Measurements from ENCODE around the gene TMEM80.
A peak's percentile ranks its signal among the peaks of the same experiment; 100 is the strongest.
"Not testable (repeated sequence)": the region's sequence is repeated elsewhere in the genome, so short reads cannot be mapped to it uniquely, and the experiment has no call there.

TMEM80 gene

DNA sequence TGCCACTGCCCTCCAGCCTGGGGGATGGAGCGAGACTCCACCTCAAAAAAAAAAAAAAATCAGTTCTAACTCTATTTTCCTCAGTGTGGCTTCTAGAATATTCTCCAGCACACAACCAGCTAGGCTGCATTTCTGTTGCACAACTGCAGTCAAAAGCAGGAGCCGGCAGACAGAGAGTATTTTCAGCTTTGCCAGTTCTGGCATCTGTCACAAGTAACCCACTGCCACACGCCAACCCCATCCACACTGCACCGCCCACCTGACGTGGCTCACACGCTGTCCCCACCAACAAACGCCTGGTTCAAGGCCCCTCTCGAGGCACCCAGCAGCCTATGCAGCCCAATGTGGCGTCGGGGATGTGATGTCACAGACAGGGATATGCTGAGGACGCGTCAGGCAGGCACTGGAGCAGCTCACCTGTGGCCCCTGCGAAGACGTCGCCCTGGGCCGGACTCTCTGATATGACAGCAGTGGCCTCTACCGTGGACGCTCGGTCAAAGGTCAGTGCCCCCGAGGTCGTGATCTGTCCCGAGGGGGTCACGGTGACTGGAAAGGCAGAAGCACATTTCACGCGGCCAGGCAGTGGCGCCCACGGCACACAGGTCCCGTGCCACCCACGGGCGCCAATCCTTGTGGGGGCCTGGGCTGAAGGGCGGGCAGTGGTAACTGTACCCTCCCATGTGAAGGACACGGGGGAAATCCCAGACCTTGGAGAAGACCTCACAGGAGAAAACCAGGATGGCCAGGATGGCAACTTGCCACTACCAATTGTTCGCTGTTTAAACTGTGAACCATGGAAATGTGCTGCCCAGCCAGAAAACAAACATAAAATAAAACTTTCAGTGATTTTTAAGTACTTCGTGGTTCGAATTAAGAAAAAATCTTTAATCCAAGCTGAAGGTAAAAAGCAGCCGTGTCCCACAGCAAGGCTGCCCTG, 16.1 kb upstream of the TMEM80 start:
- no peak for DNase-seq (ENCODE audit: low read depth)

DNA sequence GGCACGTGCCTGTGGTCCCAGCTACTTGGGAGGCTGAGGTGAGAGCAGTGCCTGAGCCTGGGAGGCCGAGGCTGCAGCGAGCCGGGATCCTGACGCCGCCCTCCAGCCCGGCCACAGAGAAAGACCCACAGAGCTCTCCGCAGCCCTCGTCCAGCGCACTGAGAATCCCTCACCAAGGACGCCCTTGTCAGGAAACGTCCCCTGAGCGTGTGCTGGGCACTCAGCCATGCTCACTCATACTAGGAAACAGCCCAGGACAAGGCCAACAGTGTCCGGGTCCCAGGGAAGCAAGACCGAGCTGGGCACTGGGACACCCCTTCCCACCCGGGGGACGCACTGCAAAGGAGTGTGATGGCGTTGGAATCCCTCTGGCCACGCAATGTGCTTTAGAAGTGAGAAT, 15.1 kb upstream of the TMEM80 start:
- no peak for DNase-seq (ENCODE audit: low read depth)

DNA sequence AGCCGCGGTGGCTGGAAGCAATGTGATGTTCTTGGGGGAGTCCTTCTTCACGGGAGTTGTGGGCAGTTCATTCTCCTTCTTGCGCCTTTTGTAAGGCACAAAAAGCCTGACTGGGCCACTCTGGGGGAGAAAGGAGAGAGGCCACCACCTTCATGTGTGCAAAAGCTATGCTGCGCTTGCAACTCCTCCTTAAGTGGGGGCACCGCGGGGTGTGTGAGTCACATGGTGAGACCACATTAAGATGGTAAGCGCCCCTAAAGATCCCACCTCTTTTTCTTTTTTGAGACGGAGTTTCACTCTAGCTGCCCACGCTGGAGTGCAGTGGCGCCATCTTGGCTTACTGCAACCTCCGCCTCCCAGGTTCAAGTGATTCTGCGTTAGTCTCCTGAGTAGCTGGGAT, 14.6 kb upstream of the TMEM80 start:
- no peak for DNase-seq (ENCODE audit: low read depth)

DNA sequence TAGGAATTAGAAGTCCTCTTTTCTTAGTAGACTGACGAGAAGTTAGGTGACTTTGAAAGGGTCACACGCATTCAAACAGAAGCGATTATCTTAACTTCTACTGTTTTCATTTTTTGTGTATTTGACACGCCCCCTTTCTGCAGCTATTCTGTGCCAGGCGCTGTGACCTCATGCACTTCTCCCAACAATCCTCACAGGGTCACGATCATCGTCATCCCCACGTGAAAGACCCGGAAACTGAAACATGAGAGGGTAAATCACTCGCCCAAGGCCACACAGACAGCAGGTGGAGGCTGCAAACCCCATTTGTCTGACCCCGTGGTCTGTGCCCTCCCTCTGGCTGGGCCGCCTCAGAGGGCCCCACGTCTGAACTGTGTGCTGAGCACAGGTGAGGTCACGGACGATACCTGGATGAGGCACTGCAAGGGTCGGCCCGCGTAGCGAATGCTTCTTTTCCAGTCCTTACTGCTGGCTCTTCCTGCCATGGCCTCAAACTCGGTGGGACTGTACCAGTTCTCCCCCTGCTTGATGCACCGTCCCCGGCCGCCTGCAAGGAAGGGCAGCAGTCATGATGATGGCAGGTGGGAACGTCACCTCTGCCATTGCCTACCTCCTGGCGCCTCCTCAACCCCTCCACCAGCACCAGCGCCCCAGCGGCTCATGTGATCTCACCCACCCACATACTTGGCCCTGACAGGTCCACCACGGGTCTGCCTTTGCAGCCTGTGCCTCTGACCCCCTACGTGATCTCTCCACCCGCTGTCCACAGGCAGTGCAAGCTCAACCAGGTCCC, 9.0 kb upstream of the TMEM80 start:
- no peak for DNase-seq (ENCODE audit: low read depth)

DNA sequence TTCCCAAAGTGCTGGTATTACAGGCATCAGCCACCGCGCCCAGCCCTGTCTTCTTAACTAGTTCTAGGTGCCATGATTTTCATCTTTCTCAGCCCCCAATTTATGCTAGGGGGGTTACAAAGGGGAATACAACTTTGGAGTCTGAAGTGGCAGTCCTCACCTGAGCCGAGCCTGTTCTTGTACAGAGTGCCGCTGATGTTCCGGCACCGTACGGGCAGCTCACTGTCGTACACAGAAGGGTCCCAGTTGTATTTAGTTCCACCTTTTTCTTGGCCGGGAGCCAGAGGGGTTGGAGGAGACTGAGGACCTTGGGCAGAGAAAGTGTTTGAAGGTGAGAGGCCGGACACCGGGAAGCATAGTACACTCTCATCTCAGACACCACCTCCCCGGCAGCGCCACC, 7.9 kb upstream of the TMEM80 start:
- DNase-seq (ENCODE audit: low read depth): no peak

DNA sequence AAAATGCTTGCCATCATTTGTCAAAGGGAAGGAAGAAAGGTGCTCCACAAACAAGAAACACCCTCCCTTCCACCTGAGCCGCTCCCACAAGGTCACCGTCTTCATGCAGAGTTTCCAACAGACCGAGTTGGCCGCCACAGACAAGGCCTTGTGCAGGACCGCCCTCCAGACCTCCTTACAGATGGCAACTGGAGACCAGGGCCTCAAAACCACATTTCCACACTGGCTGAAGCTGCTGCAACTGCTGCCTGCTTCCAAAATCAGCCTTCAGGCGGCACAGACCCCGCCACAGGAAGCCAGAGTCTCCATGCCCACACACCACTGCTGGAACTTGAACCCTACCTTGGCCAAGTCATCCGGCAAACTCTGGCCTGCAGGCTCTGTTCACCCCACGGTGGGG, 6.9 kb upstream of the TMEM80 start:
- no peak for DNase-seq (ENCODE audit: low read depth)

DNA sequence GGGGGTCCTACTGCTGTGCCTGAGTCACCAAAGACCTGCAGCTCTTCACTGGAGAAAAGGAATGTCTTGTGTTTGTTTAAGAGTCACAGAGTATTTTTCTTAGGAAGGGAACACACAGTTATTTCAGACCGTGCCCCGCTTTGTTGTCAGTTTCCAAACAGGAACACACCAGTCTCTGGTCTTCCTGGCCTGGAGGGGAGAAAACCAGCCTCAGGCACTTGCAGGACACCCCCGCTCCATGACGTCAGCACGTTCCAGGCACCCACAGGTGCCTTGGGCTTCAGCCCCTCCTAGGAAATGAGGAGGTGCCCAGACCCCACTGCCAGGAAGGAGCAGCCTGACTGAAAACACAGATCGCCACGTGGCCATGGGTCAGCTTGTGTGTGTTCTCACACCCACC, 6.0 kb upstream of the TMEM80 start:
- no peak for DNase-seq (ENCODE audit: low read depth)

DNA sequence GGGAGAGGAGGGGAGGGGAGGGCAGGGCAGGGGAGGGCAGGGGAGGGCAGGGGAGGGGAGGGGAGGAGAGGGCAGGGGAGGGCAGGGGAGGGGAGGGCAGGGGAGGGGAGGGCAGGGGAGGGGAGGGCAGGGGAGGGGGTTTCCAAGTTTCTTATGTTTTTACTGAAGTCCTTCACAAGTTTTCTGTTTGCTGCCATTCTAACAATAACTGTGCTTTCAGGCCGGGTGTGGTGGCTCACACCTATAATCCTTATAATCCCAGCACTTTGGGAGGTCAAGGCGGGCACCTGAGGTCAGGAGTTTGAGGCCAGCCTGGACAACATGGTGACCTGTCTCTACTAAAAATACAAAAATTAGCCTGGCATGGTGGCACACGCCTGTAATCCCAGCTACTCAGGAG, 5.4 kb upstream of the TMEM80 start:
- not testable (repeated sequence) for DNase-seq (ENCODE audit: low read depth)

DNA sequence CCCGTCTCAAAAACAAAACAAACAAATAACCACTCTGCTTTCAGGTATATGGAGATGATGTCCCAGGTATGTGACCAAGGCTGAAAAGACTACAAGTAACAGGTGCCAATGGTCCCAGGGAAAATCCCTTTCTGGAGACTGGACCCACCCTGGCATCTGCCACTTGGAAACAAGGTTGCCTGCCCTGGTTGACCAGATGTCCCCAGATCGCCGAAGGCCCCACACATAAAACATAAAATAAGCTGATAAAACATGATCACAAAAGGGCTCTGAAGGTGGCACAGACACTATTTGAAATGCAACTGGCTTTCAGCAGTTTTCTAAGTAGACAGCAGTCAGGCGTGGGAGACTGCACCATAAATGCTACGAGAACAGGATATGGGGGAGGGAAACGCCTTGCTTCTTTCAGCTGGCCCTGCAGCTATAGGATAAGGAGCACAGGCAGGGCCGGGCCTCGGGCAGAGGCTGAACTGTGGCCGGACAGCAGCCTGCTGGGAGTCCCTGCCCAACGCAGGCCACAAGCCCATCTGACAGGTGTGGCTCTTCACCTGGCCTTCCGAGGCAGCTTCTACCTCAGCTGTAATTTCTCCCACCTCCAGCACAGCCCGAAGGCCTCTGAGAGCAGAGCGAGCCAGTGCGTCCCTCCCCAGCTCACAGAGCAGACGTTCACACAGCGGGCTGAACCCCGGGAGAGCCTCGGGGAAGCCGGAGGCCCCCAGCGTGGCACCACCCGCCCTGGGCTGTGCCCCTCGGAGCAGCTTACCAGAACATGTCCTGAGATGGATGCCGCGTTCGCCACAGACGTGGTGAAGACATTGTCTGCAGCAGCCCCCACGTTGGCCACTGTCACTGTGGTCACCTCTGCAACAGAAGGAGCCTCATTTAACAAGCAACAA, 4.6 kb upstream of the TMEM80 start:
- DNase-seq (ENCODE audit: low read depth): no peak

DNA sequence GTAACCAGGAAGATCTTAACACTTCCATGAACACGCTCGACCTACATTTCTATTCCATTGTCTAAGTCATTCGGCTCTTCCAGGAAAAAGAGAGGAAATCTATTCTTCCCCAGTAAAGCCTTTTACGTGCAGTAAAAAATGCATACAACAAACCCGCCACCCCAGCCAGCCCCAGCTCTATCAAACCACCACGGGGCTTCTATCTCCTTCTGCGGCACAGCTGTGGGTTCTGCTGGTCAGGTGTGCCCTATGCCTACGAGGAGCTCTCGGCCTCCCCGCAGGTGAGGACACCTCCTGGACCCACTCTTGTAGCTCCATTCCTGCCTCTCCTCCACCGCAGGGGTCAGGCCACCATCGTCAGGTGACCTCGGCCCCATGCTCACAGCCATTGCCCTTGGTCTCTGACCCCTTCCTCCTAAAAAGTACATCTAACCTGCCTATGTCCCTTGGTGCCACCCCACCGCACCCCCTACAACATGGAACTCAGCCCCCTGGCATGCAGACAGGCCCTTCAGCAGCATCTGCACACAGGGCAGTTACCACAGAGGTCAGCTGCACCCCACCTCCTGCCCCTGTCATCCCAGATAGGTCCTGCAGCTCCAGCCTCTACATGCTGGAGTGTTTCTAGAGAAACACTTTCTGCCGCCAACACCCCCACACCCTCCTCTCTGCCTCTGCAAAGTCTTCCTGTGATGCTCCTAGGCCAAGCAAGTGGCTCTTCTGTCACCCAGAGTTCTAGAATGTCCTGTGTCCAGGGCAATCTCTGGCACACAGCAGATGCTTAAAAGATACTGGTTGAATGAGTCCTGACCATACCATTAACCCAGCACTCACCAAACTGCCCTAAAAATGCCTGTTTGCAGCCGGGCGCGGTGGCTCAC, 3.7 kb upstream of the TMEM80 start:
- no peak for DNase-seq (ENCODE audit: low read depth)

DNA sequence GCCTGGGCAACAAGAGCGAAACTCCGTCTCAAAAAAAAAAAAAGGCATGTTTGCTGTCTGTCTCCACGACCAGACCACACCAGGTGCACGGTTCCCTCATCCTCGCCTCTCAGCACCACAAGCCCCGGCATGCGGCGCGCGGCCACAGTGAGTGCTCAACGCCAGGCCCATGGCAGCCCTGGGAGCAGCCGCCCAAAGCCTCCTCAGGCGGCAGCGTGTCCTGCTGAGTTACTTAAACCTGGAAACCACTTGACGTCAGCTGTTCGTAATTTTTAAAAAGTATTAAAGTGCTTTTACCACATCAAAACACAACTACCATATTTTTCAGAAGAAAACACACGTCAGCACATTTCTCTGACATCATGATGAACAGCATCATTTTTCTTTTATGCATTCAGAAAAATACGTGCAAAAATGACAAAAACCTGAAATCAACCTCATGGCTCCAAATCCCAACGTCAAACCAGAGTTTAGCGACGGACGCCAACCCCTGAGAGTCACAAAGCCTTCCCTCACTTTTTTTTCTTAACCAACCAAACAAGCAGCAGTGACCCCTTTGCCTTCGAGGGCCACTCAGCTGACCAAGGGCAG, 2.7 kb upstream of the TMEM80 start:
- DNase-seq (ENCODE audit: low read depth): no peak

DNA sequence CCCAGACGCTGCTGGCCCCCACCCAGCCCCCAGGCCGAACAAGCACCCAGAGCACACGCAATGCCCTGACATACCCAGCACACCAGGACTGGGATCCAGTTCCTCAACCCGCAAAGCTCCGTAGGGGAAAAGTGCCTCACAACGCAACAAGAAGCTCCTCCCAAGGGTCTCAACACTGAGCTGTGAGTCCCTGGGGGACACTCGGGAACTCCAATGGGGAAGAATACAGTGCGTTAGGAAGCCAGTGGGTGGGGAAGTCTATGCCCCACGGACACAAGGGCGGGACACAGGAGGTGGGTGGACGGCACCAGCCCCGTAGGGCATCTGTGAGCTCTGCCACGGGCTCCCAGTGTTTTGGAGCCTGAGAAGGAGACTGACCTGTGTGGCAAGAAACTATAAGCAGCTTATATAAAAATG, 2.2 kb upstream of the TMEM80 start:
- no peak for DNase-seq (ENCODE audit: low read depth)

DNA sequence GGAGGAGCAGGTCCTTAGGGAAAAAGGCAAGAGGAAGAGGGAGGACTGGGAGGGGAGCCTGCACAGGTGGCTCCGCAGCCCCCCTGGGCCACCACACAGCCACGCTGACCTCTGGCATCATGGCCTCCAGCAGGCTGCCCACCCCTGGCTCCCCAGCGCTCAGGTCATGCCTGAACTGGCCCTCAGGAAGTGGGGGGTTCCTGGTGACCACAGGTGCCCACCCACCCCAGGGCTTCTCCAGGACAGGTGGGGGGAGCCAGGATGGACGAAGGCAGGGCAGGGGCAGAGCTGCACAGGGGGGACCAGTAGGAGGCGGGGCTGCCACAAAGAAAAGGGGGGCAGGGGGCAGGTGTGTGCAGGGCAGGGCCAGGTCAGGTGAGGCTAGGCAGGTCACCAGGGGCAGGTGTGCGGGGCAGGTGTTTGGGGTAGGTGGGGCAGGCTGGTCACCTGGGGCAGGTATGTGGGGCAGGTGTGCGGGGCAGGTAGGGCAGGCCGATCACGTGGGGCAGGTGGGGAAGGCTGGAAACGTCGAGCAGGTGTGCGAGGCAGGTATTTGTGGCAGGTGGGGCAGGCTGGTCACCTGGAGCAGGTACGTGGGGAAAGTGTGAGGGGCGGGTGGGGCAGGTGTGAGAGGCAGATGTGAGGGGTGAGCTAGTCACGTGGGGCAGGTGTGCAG, 1.6 kb upstream of the TMEM80 start:
- no peak for DNase-seq (ENCODE audit: low read depth)

DNA sequence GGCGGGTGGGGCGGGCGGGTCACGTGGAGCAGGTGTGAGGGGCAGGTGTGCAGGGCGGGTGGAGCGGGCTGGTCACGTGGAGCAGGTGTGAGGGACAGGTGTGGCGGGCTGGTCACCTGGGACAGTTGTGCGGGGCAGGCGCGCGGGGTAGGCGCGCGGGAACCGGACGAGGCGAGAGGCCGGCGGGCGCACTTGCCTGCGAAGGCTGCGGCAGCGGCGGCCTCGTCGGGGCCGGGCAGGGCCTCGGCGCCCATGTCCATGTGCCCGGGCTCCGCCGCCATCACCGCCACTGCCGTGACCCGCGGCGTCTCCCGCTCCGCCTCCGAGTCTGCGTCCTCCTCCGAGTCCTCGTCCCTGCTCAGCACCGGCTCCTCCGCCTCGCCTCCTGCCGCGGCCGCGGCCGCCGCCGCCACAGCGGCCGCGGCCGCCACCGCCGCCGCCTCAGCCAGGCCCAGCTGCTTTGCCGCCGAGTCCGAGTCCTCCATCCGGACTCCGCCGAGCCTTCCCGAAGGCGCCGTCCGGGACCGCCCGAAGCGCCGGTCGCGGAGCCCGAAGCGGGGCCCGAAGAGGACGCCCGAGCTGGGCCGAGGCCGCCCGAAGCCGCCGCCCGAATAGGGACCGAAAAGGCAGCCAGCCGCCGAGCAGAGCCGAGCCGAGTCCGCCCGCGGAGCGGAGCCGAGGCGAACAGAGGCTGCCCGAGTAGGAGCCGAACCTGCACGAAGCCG, 891 bp upstream of the TMEM80 start, which contains the start of gene DEAF1:
Gene DEAF1 (minus strand): TSS at position 660 of the 725 bp plus-strand sequence. CDS start 175 bp downstream, at position 485.
- peak; percentile 91 for DNase-seq (ENCODE audit: low read depth)

DNA sequence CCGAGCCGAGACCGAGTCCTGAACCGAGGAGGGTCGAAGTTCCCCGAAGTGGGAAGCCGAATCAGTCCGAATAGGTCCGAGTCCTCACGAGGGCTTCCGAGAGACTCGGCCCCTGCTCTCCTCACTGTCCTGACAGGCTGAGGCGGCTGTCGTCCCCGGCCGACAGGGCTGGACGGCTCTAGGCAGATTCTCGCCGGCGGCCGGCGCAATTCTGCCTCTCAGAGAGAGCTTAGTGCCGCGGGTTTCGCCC, 403 bp upstream of the TMEM80 start:
- DNase-seq (ENCODE audit: low read depth): no peak

DNA sequence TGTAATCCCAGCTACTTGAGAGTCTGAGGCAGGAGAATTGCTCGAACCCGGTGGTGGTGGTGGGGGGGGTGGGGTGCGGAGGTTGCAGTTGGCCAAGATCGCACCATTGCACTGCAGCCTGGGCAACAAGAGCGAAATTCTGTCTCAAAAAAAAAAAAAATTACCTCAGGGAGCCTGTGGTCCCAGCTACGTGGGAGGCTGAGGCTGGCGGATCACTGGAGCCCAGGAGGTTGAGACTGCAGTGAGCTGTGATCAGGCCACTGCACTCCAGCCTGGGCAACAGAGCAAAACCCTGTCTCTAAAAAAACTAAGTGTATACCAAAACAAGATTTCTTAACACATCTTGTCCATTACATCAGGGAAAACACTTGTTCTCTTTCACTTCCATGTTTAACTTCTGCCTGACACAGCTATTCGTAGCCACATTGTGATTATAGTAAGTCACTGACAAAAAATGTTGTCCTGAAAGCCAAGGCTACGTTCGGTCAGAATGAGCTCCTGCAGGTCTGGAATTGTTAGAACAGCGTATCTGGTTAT, 1.4 kb downstream of the TMEM80 start:
- DNase-seq (ENCODE audit: low read depth): no peak

DNA sequence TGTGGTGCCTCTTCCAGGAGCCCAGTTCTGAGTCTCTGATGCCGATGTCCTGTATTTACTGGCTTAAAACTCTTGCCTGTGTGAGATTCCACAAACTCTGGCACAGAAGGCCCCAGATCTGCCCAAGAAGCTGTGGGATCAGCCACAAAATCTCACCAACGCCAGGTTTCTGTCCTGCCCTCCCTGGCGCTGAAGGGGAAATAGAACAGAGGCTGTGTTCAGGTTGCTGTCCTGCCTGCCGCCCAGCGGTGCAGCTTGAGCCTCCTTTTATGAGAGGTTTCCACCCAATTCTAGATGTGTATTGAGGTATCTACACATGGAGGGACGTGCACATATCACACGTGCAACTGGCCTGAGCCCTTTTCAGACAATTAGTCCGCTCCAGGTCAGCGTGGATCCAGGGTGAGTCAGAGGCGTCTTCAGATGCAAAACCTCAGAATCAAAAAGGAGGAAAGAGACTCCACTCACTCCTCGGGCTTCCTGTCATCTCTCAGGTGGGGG, 2.2 kb downstream of the TMEM80 start:
- DNase-seq (ENCODE audit: low read depth): no peak

DNA sequence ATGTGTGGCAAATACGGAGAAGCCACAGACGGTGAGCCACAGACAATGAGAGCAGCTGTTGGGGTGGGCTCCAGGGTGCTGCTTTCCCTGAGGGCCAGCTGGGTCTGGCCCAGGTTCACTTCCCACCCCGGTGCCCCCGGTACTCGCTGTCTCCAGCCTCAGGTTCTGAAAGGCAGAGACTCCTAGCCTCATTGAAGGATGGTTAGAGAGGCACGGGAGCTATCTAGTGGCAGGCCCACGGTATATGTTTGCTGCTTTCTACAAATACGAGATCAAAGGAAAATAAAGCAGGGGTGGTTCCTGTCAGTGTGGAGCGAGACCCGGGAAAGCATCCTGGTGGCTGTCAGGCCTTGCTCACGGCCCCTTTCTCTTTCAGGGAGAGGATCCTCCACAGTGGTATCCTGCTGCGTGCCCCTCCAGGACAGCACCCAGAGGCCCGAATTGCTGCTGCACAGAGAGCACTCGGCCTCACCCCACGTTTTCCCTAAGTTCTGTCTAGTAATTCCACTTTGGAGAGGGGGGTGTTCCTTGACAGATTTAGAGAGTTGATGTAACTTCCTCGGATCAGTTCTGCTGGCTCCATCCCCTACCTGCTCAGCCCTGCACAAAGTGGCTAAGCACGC, 3.0 kb downstream of the TMEM80 start:
- DNase-seq (ENCODE audit: low read depth): no peak

DNA sequence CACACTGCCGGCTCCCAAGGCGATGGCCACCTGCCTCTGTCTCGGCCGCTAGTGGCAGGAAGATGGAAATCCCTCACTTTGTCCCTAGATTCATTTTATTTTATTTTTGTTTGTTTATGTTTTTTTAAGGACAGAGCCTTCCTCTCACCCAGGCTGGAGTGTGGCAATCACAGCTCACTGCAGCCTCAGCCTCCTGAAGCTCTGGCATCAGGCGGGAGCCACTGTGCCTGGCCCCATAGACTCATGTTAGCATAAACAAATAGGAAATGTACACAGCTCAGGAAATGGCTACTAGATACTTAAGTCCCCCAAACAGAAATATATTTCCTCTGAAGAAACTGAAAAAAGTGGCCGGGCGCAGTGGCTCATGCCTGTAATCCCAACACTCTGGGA, 3.5 kb downstream of the TMEM80 start:
- DNase-seq (ENCODE audit: low read depth): no peak
